HG02885 (cell line): ENCODE data around the gene SPNS3.

Experiments used
- ATAC-seq: cut with Tn5 transposase; IDR thresholded peaks from one replicate; pipeline ENCODE4 v1.9.1; 2021; ENCODE audit warnings: mild to moderate bottlenecking; ENCODE audit not compliant: unreplicated experiment, poor library complexity

SPNS3 gene

DNA sequence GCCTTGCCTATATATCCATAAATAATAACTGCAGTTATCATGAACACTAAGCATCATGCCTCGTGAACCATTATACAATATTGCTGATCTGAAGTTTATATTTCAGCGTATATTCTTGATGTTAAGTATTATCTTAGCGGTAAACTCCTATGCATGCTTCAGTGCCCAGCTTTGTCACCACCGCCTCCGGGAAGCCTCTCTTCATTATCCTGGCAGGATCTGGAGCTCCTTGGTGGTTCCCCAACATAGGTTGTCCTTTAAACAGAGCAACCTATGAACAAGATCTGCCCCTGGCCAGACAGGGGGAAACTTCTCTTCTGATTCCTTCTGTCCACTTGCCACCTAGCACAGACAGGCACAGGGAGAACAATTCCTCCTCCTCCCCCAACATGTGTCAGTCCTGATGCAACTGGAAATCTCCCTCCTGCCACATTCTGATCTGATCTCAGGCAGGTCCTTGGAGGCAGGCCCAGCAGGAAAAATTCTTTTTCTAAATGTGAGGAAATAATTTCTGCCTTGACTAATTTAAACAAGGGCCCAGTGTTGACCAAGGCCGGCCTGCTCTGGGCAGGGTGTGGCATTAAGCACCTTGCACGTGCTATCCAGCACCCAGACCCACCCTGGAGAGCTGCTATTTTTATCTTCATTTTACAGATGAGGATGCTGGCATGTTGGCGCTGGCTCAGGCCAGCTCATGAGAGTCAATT lies 87.3 kb downstream of the SPNS3 start:
- no peak for ATAC-seq

DNA sequence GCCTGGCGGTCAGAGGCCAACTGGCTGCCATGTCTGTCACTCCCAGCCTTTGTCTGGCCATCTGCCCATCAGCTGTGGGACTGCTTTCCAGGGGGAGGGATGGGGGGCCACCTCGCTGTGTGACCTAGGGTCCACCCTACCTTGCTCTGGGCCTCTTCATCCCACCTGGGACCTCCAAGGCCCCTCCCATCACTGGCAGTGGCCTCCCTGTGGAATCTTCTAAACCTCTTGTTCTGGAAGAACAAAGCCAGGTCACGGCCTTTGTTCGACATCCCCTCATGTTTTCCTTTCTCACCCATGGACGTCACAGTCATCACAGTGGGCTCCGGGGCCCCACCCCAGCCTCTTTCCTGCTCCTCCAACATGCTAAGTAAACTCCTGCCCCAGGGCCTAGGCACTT lies 88.9 kb downstream of the SPNS3 start:
- ATAC-seq: no peak

DNA sequence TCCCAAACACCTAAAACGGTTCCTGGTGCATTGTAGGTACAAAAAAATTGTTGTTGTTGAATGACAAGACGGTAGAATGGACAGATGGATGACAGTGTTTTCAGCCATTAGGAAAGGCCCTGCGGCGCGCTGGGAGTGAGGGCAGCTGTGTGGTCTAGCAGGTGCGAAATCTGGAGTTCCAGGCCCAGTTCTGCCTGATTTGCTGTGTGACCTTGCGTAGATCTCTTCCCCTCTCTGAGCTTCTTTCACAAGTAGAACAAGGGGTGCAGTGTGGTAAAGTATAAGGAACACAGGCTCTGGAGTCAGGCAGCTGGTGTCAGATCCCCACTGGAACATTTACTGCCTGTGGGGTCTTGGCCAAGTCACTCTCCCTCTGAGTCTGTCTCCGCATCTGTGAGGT lies 90.2 kb downstream of the SPNS3 start:
- no peak for ATAC-seq

GRCh38 chr17:4525691-4526397 lies 92.1 kb downstream of the SPNS3 start:
- no peak for ATAC-seq

DNA sequence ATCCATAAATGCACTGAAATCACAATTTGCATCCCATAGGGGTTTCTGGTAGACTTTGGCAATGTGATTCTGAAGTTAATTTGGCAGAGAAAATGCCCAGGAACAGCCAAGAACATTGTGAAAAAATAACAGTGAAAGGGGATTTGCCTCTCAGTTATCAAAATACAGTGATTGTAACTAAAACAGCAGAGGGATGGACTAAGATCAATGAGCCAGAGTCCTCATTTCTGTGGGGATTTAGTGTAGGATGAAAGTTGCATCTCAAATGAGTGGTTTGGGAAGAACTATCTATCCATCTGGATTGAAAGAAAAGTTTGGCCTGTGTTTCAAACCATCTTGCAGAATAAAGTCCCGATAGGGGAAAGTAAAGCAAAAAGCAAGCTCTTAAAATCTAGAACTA lies 93.4 kb downstream of the SPNS3 start:
- no peak for ATAC-seq

DNA sequence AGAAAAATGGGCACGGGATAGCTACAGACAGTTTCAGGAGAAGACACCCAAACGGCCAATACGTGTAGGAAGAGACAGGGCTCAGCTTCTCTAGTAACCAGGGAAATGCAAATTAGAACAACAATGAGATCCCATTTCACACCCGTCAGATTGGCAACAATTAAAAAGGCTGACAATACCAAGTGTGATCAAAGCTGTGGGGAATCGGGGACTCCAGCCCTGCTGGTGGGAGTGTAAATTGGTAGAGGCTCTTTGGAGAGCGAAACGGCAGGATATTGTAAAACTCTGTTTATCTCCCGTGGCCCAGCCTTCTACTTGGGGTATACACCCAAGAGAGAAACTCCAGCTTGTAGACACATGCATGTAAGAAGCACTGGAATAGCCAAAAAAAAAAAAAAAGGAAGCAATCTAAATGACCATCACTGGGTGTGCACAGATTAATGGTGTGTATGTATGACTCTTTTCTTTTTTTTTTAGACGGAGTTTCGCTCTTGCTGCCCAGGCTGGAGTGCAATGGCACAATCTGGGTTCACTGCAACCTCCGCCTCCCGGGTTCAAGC lies 93.9 kb downstream of the SPNS3 start:
- no peak for ATAC-seq

- ATAC-seq: no peak
These were observed 95.9 kb downstream of the SPNS3 start for GRCh38 chr17:4529533-4530152.

DNA sequence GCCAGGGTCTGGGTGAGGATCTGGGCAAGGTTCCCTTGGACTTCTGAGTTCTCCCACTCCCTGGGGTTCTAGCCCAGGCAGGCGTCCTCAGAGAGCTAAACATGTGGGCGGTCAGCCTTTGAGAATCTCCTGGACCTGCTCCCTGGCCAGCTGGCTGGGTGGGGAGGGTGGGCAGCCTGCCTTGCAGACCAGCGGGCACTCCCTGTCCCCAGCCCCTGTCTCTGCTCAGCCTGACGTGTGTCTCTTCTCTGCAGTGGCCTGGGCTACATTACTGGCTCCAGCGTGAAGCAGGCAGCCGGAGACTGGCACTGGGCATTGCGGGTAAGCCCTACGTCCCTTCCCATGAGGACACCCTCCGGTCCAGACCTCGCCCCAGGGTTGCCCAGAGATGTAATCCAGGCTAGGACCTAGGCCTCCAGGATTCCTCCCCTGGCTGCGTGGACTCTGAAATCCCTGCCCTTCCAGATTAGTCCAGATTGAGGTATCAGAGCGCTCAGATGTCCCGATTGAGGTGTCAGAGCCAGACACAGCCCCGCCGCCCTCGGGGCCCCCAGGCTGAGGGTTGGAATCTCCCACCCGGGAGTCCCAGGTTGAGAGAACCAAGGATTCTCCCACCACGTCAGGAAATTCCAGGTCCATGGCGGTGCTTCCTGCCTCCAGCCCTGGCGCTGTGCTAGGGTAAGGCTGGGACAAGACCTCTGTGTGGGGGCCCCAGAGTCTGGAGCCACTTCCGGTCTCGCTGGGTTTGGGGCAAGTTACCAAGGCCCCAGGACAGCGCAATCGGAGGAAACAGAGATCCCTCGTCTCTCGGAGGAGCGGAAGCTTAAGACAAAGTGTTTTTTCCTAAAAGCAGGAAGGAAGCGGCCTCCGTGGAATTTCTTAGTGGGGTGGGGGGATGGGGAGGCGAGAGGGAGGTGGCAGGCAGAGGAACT lies 97.3 kb downstream of the SPNS3 start:
- no peak for ATAC-seq

- no peak for ATAC-seq
These were observed 98.4 kb downstream of the SPNS3 start for GRCh38 chr17:4531988-4532736.

DNA sequence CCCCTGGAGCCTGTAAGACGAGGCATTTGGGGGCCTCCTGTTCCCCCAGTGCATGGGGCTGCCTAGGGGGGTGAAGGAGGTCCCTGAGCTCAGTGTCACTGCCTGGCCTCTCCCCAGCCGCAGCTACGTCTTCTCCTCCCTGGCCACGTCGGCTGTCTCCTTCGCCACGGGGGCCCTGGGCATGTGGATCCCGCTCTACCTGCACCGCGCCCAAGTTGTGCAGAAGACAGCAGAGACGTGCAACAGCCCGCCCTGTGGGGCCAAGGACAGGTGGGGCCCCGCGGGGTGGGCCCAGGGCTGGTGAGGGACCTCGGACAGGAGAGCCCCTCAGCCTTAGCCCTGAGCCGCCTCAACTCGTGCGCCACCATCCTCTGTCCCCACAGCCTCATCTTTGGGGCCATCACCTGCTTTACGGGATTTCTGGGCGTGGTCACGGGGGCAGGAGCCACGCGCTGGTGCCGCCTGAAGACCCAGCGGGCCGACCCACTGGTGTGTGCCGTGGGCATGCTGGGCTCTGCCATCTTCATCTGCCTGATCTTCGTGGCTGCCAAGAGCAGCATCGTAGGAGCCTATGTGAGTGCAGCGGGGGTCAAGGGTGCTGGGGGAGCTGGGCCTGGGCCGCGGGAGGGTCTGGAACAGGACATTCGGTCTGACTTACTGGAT lies 99.3 kb downstream of the SPNS3 start:
- no peak for ATAC-seq

DNA sequence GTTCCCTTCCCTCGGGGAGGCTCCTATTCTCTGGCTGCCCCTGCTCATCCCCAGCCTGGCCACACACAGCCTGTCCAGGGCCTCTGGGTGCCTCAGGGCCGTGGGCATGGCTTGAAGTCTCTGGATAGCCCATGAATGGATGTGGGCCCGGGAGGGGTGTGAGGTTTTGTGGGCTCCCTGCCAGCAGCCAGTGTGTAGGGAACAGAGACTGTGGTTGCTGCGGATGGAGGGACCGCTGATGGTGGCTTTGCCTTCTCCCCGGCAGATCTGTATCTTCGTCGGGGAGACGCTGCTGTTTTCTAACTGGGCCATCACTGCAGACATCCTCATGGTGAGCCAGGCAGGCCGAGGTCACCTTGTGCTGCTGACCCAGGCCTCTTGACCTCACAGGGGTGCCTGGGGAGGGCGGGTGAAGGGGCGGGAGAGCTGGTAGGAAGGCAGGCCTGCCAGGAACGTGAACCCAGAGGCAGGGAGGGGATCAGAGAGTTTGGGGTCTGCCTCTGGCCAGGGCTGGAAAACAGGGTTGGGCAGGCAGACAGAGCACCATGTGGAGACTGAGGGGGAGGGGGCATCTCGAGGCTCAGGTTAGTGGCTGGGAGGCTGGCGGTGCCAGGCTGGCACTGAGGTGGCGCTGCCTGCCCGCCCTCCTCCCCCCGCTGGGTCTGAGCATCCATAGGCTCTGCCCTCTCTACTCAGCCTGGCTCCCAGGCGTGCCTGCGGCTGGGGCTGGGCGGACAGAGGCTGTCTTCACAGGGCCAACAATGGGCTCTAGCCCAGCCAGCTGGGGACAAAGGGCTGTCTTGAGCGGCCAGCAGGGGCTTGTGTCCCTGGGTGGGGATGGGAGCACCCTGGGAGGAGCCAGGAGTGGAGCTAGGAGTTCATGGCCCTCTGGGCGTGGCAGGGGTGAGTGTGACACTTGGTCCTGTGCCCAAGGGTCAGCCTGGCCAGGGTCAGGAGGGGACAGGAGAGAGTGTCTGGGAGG lies 100.1 kb downstream of the SPNS3 start:
- no peak for ATAC-seq

DNA sequence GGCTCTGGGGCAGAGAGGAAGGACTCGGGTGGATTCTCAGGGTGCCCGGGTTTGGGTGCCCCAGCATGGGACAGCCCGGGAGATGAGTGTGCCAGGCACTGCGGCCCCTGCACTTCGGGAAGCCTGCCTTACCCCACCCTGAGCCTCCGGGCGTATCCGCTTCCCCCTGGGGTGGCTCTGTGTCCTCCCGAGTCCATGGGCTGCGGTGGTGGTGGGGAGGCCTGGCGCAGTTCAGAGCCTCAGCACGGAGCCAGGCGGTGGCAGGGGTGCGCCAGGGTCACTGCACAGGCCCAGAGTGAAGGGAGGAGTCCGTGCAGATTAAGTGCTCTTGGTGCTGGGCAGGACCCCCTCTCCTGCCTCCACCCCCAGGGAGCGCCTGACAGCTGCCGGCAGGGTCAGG lies 100.8 kb downstream of the SPNS3 start:
- ATAC-seq: no peak

- no peak for ATAC-seq
These were observed 101.4 kb downstream of the SPNS3 start for GRCh38 chr17:4534928-4535666.

GRCh38 chr17:4535667-4536258 lies 102.0 kb downstream of the SPNS3 start:
- ATAC-seq: no peak

DNA sequence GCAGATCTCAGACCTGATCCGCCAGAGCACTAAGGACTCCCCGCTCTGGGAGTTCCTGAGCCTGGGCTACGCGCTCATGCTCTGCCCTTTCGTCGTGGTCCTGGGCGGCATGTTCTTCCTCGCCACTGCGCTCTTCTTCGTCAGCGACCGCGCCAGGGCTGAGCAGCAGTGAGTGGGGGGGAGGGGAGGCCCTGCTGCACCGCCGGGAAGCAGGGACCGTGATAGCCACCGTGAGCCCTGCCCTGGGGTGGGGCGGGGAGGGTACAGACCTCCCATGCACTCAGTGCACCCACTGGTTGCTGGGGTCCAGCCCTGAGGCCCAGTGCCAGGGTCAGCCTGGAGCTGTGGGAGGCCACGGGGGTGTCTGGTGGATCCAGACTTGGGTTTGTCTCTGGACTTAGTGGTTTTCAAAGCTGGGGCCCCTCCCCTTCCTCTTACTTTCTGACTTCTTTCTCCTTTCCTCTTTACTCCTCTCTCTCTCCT lies 102.6 kb downstream of the SPNS3 start:
- no peak for ATAC-seq

GRCh38 chr17:4536742-4537411 lies 103.1 kb downstream of the SPNS3 start:
- no peak for ATAC-seq
